ENCODE data around the gene WHAMM. TPM values are rescaled to one million over a fixed set of nuclear protein-coding genes. Genes with fewer than 3 reads are reported as not detected.

WHAMM gene
- total RNA-seq, 4 donors from 2014 or later = 8.8 to 12.2 (median 11.8) TPM

- Histone ChIP-seq H3K4me3 (replicated peaks in 1 of 3) (no peak overlapping the region), H3K27ac (no peak overlapping the region), H3K9me3 (no peaks in the 10 kb centered on the region), H3K36me3 (no peaks in the 10 kb centered on the region), H3K27me3 (no peaks in the 10 kb centered on the region), H3K4me1 (no peaks in the 10 kb centered on the region)
- 83 to 86% methylated on average over 4 of the region's 4 CpGs for WGBS, 2 donors
- intact Hi-C loops (cut with DNase I) = no loop called here
- TF ChIP-seq POLR2A (IDR thresholded peaks at IDR 0.05) (no peak), CTCF (IDR thresholded peaks at IDR 0.05) (no peak)
- DNase-seq = no peak
Observed at GRCh38 chr15:82798104-82798503, 11.3 kb upstream of the WHAMM start.

GRCh38 chr15:82798531-82799166, 10.8 kb upstream of the WHAMM start:
- no peak for DNase-seq
- no peak overlapping the region for H3K4me3 ChIP-seq (replicated peaks in 1 of 3)
- TF ChIP-seq POLR2A (IDR thresholded peaks at IDR 0.05) = no peak
- no peak for TF ChIP-seq CTCF (IDR thresholded peaks at IDR 0.05)
- no peak overlapping the region for H3K27ac ChIP-seq
- H3K4me1 ChIP-seq = no peaks in the 10 kb centered on the region
- H3K9me3 ChIP-seq = no peaks in the 10 kb centered on the region
- intact Hi-C loops (cut with DNase I) = no loop called here
- WGBS, 2 donors = 77 to 90% methylated on average over 5 of the region's 5 CpGs
- H3K27me3 ChIP-seq = no peaks in the 10 kb centered on the region
- H3K36me3 ChIP-seq = no peaks in the 10 kb centered on the region

GRCh38 chr15:82799183-82799841, 10.1 kb upstream of the WHAMM start:
- DNase-seq = no peak
- WGBS, 2 donors = 79 to 82% methylated on average over 7 of the region's 7 CpGs
- H3K9me3 ChIP-seq = no peaks in the 10 kb centered on the region
- TF ChIP-seq POLR2A (IDR thresholded peaks at IDR 0.05) (no peak), CTCF (IDR thresholded peaks at IDR 0.05) (no peak)
- H3K27ac ChIP-seq = no peak overlapping the region
- H3K36me3 ChIP-seq = no peaks in the 10 kb centered on the region
- H3K4me1 ChIP-seq = peaks cover 0 to 3% of the 10 kb centered on the region in 2 donors
- H3K27me3 ChIP-seq = no peaks in the 10 kb centered on the region
- intact Hi-C loops (cut with DNase I) = no loop called here
- H3K4me3 ChIP-seq (replicated peaks in 1 of 3) = no peak overlapping the region

DNA sequence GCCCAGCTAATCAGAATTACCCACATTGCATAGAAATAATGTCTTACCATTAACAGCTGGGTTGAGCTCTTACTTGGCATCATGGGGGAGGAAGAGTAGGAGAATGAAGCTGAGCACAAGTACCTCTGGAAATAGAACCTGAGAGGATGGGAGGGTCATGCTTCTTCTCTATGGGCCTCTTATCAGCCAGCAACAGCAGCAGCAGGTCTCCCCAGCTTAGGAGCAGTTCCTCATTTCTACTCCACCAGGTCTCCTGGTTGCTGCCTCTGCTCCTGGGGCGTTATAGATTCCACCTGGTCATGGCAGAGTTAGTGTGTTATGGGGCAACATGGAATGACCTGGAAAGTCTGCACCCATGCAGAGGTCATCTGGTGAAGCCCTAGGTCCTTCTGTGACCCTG, 6.9 kb upstream of the WHAMM start:
- Histone ChIP-seq H3K27ac (no peak overlapping the region), H3K4me1 (peaks cover 11 to 28% of the 10 kb centered on the region in 2 donors), H3K4me3 (replicated peaks in 1 of 3) (no peak overlapping the region), H3K9me3 (no peaks in the 10 kb centered on the region), H3K36me3 (no peaks in the 10 kb centered on the region), H3K27me3 (no peaks in the 10 kb centered on the region)
- no peak for DNase-seq
- intact Hi-C loops (cut with DNase I) = loop anchor here (5.0 kb wide), 1 partner anchor 50 kb away; no protein-coding TSS in a partner anchor
- TF ChIP-seq POLR2A (IDR thresholded peaks at IDR 0.05) = no peak
- no peak for TF ChIP-seq CTCF (IDR thresholded peaks at IDR 0.05)
- WGBS, 2 donors = 50 to 78% methylated on average over 1 of the region's 1 CpG
